Fibroblast of lung (primary cell): Measurements from ENCODE around the gene FBXO33.

Source experiments
- CTCF ChIP-seq, 2 donors: IDR thresholded peaks in 1 of 2; conservative IDR thresholded peaks in 1 of 2; 1 replicate in 1 of 2; 2 replicates in 1 of 2; pipeline ENCODE4 v1.5.1; 2011 to 2012; ENCODE audit warnings: low read length in 2 of 2, control low read depth in 1 of 2, inconsistent platforms in 1 of 2, low read depth in 1 of 2, mild to moderate bottlenecking in 1 of 2
- EZH2 ChIP-seq: IDR thresholded peaks from 2 replicates; pipeline ENCODE4 v1.5.1; 2012; ENCODE audit warnings: low read length, control low read depth, mild to moderate bottlenecking; ENCODE audit errors: missing control alignments

GRCh38 chr14:39369029-39369428 is 63.2 kb downstream of the FBXO33 start:
- no peak for TF ChIP-seq CTCF (conservative IDR thresholded peaks at IDR 0.05 in 1 of 2, IDR thresholded peaks at IDR 0.05 in 1 of 2; ENCODE audit: low read depth in 1 of 2, low read length in 2 of 2)
- no peak for TF ChIP-seq EZH2
